ENCODE results near the gene TMEM219.

DNA sequence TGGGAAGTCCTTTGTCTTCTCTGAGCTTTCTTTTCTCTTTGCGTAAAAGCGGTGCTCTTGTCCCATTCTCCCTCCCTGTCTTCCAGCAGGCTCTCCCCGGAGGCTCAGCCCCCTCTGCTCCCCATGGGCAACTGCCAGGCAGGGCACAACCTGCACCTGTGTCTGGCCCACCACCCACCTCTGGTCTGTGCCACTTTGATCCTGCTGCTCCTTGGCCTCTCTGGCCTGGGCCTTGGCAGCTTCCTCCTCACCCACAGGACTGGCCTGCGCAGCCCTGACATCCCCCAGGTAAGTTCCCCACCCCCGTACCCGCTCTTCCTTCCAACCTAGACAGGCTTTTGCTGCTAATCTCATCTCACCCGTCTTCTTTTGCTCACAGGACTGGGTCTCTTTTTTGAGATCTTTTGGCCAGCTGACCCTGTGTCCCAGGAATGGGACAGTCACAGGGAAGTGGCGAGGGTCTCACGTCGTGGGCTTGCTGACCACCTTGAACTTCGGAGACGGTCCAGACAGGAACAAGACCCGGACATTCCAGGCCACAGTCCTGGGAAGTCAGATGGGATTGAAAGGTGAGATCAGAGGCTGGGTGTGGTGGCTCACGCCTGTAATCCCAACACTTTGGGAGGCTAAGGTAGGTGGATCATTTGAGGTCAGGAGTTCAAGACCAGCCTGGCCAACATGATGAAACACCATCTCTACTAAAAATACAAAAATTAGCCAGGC is 1.3 kb downstream of the TMEM219 start:
- TF ChIP-seq, protein P1, sequence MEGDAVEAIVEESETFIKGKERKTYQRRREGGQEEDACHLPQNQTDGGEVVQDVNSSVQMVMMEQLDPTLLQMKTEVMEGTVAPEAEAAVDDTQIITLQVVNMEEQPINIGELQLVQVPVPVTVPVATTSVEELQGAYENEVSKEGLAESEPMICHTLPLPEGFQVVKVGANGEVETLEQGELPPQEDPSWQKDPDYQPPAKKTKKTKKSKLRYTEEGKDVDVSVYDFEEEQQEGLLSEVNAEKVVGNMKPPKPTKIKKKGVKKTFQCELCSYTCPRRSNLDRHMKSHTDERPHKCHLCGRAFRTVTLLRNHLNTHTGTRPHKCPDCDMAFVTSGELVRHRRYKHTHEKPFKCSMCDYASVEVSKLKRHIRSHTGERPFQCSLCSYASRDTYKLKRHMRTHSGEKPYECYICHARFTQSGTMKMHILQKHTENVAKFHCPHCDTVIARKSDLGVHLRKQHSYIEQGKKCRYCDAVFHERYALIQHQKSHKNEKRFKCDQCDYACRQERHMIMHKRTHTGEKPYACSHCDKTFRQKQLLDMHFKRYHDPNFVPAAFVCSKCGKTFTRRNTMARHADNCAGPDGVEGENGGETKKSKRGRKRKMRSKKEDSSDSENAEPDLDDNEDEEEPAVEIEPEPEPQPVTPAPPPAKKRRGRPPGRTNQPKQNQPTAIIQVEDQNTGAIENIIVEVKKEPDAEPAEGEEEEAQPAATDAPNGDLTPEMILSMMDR (IDR thresholded peaks at IDR 0.05) = no peak
- TF ChIP-seq POLR2A (IDR thresholded peaks at IDR 0.05) = no peak
